ENCODE results near the gene SUSD6. TPM values are rescaled to one million over a fixed set of nuclear protein-coding genes. Genes with fewer than 3 reads are reported as not detected.
A peak's percentile ranks its signal among the peaks of the same experiment; 100 is the strongest.

Gene SUSD6
- polyA plus RNA-seq, 1 of the 3 experiments (the other 2 are of a cell fraction), result 8.5 TPM

DNA sequence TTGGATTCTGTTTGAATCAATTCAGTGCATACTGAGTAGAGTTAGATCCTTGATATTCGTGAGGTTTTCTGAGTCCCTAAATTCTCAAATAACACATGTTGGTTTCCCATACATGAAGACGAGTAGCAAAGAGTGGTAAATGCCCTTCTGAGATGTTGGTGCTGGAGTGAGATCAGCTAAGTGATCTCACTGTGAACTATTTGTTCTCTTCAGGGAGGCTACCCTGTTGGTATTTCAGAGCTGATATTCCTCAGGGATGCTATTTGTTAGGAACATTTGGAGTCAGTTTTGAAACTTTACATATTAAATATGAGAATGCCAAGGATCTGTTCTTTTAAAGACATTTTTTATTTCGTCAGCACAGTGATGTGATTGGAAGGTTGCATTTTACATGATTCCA is 54.7 kb downstream of the SUSD6 start:
- Histone ChIP-seq H3K4me1 (ENCODE audit: control insufficient read depth in 1 of 2, insufficient read depth in 2 of 2, low read depth in 1 of 2, low read length in 1 of 2) (peaks cover 12 to 26% of the 10 kb centered on the region in 2 experiments), H3K4me2 (peak overlapping the region; percentile 12; the same call in 1 of the 2 replicates), H3K27me3 (ENCODE audit: insufficient read depth) (no peaks in the 10 kb centered on the region), H3K9me2 (no peaks in the 10 kb centered on the region), H3K9ac (no peak overlapping the region), H3K79me2 (ENCODE audit: insufficient read depth) (peaks cover 10% of the 10 kb centered on the region; the same call in 1 of the 2 replicates), H3K36me3 (replicated peaks in 1 of 2; ENCODE audit: control insufficient read depth in 1 of 2, insufficient read depth in 2 of 2, low read length in 1 of 2) (no peaks in the 10 kb centered on the region), H3K27ac (ENCODE audit: low read depth in 2 of 2, low read length in 1 of 2) (peak overlapping the region; percentile 38 to 47; a peak in 3 of 4 replicates), H4K20me1 (ENCODE audit: insufficient read depth) (no peaks in the 10 kb centered on the region), H2AFZ (ENCODE audit: low read depth) (no peak overlapping the region), H3F3A (replicated peaks; ENCODE audit: insufficient read depth) (peaks cover 21% of the 10 kb centered on the region), H3K9me3 (no peaks in the 10 kb centered on the region), H3K4me3 (ENCODE audit: low read depth in 2 of 2, low read length in 1 of 2) (no peak overlapping the region)
- WGBS (ENCODE audit: low lambda C conversion rate), result 79% methylated on average over 3 of the region's 3 CpGs
- POLR2A ChIA-PET, result no interaction called here
- DNase-seq, result no peak
- CTCF ChIA-PET, result interaction anchor here (0.8 to 3.1 kb wide), 4 partner anchors 8 to 167 kb away, joined by 3 to 10 read pairs (median 4); no protein-coding TSS in a partner anchor
- TF ChIP-seq RCOR1 (IDR thresholded peaks at IDR 0.05; ENCODE audit: low read length), result no peak
- TF ChIP-seq SIN3A (IDR thresholded peaks at IDR 0.05; ENCODE audit: borderline replicate concordance, low read depth, low read length), result no peak
- no peak for TF ChIP-seq FOSL2 (IDR thresholded peaks at IDR 0.05; ENCODE audit: borderline replicate concordance, low read depth)
- TF ChIP-seq, protein P1, sequence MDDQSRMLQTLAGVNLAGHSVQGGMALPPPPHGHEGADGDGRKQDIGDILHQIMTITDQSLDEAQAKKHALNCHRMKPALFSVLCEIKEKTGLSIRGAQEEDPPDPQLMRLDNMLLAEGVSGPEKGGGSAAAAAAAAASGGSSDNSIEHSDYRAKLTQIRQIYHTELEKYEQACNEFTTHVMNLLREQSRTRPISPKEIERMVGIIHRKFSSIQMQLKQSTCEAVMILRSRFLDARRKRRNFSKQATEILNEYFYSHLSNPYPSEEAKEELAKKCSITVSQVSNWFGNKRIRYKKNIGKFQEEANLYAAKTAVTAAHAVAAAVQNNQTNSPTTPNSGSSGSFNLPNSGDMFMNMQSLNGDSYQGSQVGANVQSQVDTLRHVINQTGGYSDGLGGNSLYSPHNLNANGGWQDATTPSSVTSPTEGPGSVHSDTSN (IDR thresholded peaks at IDR 0.05), result no peak
- no peak for TF ChIP-seq RXRA (IDR thresholded peaks at IDR 0.05; ENCODE audit: borderline replicate concordance, low read depth)
- TF ChIP-seq, protein P2, sequence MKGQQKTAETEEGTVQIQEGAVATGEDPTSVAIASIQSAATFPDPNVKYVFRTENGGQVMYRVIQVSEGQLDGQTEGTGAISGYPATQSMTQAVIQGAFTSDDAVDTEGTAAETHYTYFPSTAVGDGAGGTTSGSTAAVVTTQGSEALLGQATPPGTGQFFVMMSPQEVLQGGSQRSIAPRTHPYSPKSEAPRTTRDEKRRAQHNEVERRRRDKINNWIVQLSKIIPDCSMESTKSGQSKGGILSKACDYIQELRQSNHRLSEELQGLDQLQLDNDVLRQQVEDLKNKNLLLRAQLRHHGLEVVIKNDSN (IDR thresholded peaks at IDR 0.05; ENCODE audit: borderline replicate concordance, low read depth), result no peak
- TF ChIP-seq RFX5 (IDR thresholded peaks at IDR 0.05; ENCODE audit: low read length), result no peak
- no peak for TF ChIP-seq GABPA (IDR thresholded peaks at IDR 0.05; ENCODE audit: low read depth)
- no peak for TF ChIP-seq MXI1 (IDR thresholded peaks at IDR 0.05; ENCODE audit: low read depth, low read length)
- TF ChIP-seq, protein P3, sequence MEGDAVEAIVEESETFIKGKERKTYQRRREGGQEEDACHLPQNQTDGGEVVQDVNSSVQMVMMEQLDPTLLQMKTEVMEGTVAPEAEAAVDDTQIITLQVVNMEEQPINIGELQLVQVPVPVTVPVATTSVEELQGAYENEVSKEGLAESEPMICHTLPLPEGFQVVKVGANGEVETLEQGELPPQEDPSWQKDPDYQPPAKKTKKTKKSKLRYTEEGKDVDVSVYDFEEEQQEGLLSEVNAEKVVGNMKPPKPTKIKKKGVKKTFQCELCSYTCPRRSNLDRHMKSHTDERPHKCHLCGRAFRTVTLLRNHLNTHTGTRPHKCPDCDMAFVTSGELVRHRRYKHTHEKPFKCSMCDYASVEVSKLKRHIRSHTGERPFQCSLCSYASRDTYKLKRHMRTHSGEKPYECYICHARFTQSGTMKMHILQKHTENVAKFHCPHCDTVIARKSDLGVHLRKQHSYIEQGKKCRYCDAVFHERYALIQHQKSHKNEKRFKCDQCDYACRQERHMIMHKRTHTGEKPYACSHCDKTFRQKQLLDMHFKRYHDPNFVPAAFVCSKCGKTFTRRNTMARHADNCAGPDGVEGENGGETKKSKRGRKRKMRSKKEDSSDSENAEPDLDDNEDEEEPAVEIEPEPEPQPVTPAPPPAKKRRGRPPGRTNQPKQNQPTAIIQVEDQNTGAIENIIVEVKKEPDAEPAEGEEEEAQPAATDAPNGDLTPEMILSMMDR (IDR thresholded peaks at IDR 0.05), result no peak
- TF ChIP-seq MEF2A (IDR thresholded peaks at IDR 0.05; ENCODE audit: borderline replicate concordance, low read depth), result no peak
- TF ChIP-seq, protein P4, sequence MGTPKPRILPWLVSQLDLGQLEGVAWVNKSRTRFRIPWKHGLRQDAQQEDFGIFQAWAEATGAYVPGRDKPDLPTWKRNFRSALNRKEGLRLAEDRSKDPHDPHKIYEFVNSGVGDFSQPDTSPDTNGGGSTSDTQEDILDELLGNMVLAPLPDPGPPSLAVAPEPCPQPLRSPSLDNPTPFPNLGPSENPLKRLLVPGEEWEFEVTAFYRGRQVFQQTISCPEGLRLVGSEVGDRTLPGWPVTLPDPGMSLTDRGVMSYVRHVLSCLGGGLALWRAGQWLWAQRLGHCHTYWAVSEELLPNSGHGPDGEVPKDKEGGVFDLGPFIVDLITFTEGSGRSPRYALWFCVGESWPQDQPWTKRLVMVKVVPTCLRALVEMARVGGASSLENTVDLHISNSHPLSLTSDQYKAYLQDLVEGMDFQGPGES (IDR thresholded peaks at IDR 0.05; ENCODE audit: low read depth, low read length), result no peak
- TF ChIP-seq, protein P5, sequence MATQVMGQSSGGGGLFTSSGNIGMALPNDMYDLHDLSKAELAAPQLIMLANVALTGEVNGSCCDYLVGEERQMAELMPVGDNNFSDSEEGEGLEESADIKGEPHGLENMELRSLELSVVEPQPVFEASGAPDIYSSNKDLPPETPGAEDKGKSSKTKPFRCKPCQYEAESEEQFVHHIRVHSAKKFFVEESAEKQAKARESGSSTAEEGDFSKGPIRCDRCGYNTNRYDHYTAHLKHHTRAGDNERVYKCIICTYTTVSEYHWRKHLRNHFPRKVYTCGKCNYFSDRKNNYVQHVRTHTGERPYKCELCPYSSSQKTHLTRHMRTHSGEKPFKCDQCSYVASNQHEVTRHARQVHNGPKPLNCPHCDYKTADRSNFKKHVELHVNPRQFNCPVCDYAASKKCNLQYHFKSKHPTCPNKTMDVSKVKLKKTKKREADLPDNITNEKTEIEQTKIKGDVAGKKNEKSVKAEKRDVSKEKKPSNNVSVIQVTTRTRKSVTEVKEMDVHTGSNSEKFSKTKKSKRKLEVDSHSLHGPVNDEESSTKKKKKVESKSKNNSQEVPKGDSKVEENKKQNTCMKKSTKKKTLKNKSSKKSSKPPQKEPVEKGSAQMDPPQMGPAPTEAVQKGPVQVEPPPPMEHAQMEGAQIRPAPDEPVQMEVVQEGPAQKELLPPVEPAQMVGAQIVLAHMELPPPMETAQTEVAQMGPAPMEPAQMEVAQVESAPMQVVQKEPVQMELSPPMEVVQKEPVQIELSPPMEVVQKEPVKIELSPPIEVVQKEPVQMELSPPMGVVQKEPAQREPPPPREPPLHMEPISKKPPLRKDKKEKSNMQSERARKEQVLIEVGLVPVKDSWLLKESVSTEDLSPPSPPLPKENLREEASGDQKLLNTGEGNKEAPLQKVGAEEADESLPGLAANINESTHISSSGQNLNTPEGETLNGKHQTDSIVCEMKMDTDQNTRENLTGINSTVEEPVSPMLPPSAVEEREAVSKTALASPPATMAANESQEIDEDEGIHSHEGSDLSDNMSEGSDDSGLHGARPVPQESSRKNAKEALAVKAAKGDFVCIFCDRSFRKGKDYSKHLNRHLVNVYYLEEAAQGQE (IDR thresholded peaks at IDR 0.05; ENCODE audit: low read depth, low read length), result no peak
- TF ChIP-seq, protein P6, sequence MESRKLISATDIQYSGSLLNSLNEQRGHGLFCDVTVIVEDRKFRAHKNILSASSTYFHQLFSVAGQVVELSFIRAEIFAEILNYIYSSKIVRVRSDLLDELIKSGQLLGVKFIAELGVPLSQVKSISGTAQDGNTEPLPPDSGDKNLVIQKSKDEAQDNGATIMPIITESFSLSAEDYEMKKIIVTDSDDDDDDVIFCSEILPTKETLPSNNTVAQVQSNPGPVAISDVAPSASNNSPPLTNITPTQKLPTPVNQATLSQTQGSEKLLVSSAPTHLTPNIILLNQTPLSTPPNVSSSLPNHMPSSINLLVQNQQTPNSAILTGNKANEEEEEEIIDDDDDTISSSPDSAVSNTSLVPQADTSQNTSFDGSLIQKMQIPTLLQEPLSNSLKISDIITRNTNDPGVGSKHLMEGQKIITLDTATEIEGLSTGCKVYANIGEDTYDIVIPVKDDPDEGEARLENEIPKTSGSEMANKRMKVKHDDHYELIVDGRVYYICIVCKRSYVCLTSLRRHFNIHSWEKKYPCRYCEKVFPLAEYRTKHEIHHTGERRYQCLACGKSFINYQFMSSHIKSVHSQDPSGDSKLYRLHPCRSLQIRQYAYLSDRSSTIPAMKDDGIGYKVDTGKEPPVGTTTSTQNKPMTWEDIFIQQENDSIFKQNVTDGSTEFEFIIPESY (IDR thresholded peaks at IDR 0.05; ENCODE audit: borderline replicate concordance, low read depth), result no peak
- TF ChIP-seq EP300 (IDR thresholded peaks at IDR 0.05; ENCODE audit: borderline replicate concordance in 1 of 2, low read depth in 1 of 2, low read length in 1 of 2), result no peak
- no peak for TF ChIP-seq FOXM1 (IDR thresholded peaks at IDR 0.05; ENCODE audit: low read depth)
- TF ChIP-seq TCF12 (IDR thresholded peaks at IDR 0.05), result no peak
- TF ChIP-seq NRF1 (IDR thresholded peaks at IDR 0.05; ENCODE audit: low read depth, low read length), result no peak
